Mesenchymal stem cell (in vitro differentiated cells and primary cell): ENCODE results near the gene MYH14.

Experiments
- DNase-seq: peaks from one replicate; pipeline ENCODE4 v3.0.0-alpha.2; 2013
- H2AFZ ChIP-seq: one replicate; pipeline ENCODE4 v1.6.1; 2013; ENCODE audit warnings: low read depth, mild to moderate bottlenecking, control low read depth, inconsistent platforms, low read length, moderate library complexity
- H2AK5ac ChIP-seq: 2 replicates; pipeline ENCODE4 v1.6.1; 2013; ENCODE audit warnings: low read length, moderate library complexity, mild to moderate bottlenecking, inconsistent platforms; ENCODE audit not compliant: severe bottlenecking
- H2BK120ac ChIP-seq: one replicate; pipeline ENCODE4 v1.6.1; 2013; ENCODE audit warnings: low read depth, mild to moderate bottlenecking, inconsistent platforms, low read length, moderate library complexity
- H2BK12ac ChIP-seq, 2 experiments: one replicate each; pipeline ENCODE4 v1.6.1; 2013; ENCODE audit warnings: inconsistent platforms in 2 of 2, low read length in 2 of 2, mild to moderate bottlenecking in 2 of 2, moderate library complexity in 2 of 2, control low read depth in 1 of 2
- H2BK15ac ChIP-seq: one replicate; pipeline ENCODE4 v1.6.1; 2013; ENCODE audit warnings: mild to moderate bottlenecking, low read depth, inconsistent platforms; ENCODE audit not compliant: poor library complexity, severe bottlenecking
- H2BK5ac ChIP-seq: 2 replicates; pipeline ENCODE4 v1.6.1; 2013; ENCODE audit warnings: low read depth, mild to moderate bottlenecking, low read length, control low read depth, inconsistent platforms; ENCODE audit not compliant: poor library complexity, severe bottlenecking
- H3K14ac ChIP-seq, 2 experiments: one replicate each; pipeline ENCODE4 v1.6.1; 2013; ENCODE audit warnings: inconsistent platforms in 2 of 2, low read length in 2 of 2, control low read depth in 1 of 2, mild to moderate bottlenecking in 1 of 2, moderate library complexity in 1 of 2
- H3K18ac ChIP-seq, 2 experiments: one replicate each; pipeline ENCODE4 v1.6.1; 2013; ENCODE audit warnings: inconsistent platforms in 2 of 2, low read length in 2 of 2, control low read depth in 1 of 2, low read depth in 1 of 2, mild to moderate bottlenecking in 1 of 2
- H3K23ac ChIP-seq, 2 experiments: one replicate each; pipeline ENCODE4 v1.6.1; 2013; ENCODE audit warnings: inconsistent platforms in 2 of 2, low read length in 2 of 2, mild to moderate bottlenecking in 2 of 2, moderate library complexity in 2 of 2, control low read depth in 1 of 2
- H3K27ac ChIP-seq: 2 replicates; pipeline ENCODE4 v1.5.1; 2013; ENCODE audit warnings: mild to moderate bottlenecking, moderate library complexity, low read length, control low read depth, inconsistent platforms; ENCODE audit not compliant: poor library complexity, severe bottlenecking
- H3K27me3 ChIP-seq, 2 experiments: 2 replicates each; pipeline versions ENCODE4 v1.6.1 to v1.7.0; 2013; ENCODE audit warnings: low read length in 2 of 2, mild to moderate bottlenecking in 2 of 2, moderate library complexity in 2 of 2, control low read depth in 1 of 2, inconsistent platforms in 1 of 2; ENCODE audit not compliant: control insufficient read depth in 1 of 2, insufficient read depth in 1 of 2
- H3K36me3 ChIP-seq, 2 experiments: 2 replicates each; pipeline versions ENCODE4 v1.6.1 to v1.7.0; 2013; ENCODE audit warnings: low read length in 2 of 2, control low read depth in 1 of 2, inconsistent platforms in 1 of 2, low read depth in 1 of 2, mild to moderate bottlenecking in 1 of 2; ENCODE audit not compliant: insufficient read depth in 2 of 2, control insufficient read depth in 1 of 2
- H3K4ac ChIP-seq, 2 experiments: one replicate each; pipeline ENCODE4 v1.6.1; 2013; ENCODE audit warnings: inconsistent platforms in 2 of 2, low read length in 2 of 2, mild to moderate bottlenecking in 2 of 2, moderate library complexity in 2 of 2, control low read depth in 1 of 2, low read depth in 1 of 2
- H3K4me1 ChIP-seq: 2 replicates; pipeline ENCODE4 v1.6.1; 2013; ENCODE audit warnings: low read depth, low read length, control low read depth; ENCODE audit not compliant: control insufficient read depth, insufficient read depth
- H3K4me2 ChIP-seq: 2 replicates; pipeline ENCODE4 v1.6.1; 2013; ENCODE audit warnings: low read length, mild to moderate bottlenecking, inconsistent platforms; ENCODE audit not compliant: poor library complexity, severe bottlenecking
- H3K4me3 ChIP-seq, 2 experiments: 2 replicates each; pipeline versions ENCODE4 v1.5.1 to v1.7.0; 2013; ENCODE audit warnings: low read length in 2 of 2, mild to moderate bottlenecking in 2 of 2, control low read depth in 1 of 2, low read depth in 1 of 2; ENCODE audit not compliant: insufficient read depth in 1 of 2
- H3K79me1 ChIP-seq: replicated peaks from 2 replicates; pipeline ENCODE4 v1.6.1; 2013; ENCODE audit warnings: mild to moderate bottlenecking, control low read depth, low read length, inconsistent platforms; ENCODE audit not compliant: poor library complexity, severe bottlenecking
- H3K9ac ChIP-seq: 2 replicates; pipeline ENCODE4 v1.7.0; 2013; ENCODE audit warnings: mild to moderate bottlenecking, low read length, moderate library complexity
- H3K9me3 ChIP-seq: 2 replicates; pipeline ENCODE4 v1.7.0; 2013; ENCODE audit warnings: mild to moderate bottlenecking, low read length; ENCODE audit not compliant: control insufficient read depth
- H4K8ac ChIP-seq: one replicate; pipeline ENCODE4 v1.6.1; 2013; ENCODE audit warnings: inconsistent platforms, mild to moderate bottlenecking, low read length, moderate library complexity
- H4K91ac ChIP-seq: one replicate; pipeline ENCODE4 v1.6.1; 2013; ENCODE audit warnings: mild to moderate bottlenecking, low read length, inconsistent platforms
- WGBS: methylation state at CpG from one replicate; pipeline ENCODE4 v1.1.7; 2013; ENCODE audit warnings: mixed read lengths; 5-methylcytosine and 5-hydroxymethylcytosine counted together

The MYH14 gene

DNA sequence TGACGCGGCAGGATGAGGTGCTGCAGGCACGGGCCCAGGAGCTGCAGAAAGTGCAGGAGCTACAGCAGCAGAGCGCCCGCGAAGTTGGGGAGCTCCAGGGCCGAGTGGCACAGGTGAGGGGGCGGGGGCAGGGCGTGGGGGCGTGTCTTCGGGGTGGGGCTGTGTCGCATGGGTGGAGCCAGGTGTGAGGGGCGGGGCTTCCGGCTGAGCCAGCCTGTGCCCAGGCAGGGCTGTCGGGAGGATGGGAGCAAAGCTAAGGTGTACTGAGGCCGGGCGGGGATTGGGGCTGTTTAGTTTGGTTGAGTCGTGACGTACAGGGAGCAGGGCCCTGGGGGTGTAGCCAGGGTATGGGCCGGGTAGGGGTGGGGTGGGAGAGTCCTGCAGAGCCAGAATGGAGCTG lies 63.5 kb downstream of the MYH14 start:
- H3K9ac ChIP-seq, result no peak overlapping the region
- H3K27ac ChIP-seq, result no peak overlapping the region
- H3K23ac ChIP-seq, result no peak overlapping the region
- peaks cover 0 to 4% of the 10 kb centered on the region in 2 experiments for H3K36me3 ChIP-seq
- no peak overlapping the region for H2BK5ac ChIP-seq
- no peak overlapping the region for H4K8ac ChIP-seq
- H2BK120ac ChIP-seq, result no peak overlapping the region
- H3K14ac ChIP-seq, result no peak overlapping the region
- no peaks in the 10 kb centered on the region for H3K79me1 ChIP-seq
- no peaks in the 10 kb centered on the region for H3K9me3 ChIP-seq
- H3K18ac ChIP-seq, result no peak overlapping the region
- H4K91ac ChIP-seq, result no peak overlapping the region
- no peak overlapping the region for H2AK5ac ChIP-seq
- H3K4me2 ChIP-seq, result no peak overlapping the region
- H2BK12ac ChIP-seq, result no peak overlapping the region
- no peak overlapping the region for H2BK15ac ChIP-seq
- H3K27me3 ChIP-seq, result peaks cover 0 to 13% of the 10 kb centered on the region in 2 experiments
- WGBS, result 15% methylated on average over 20 of the region's 20 CpGs
- DNase-seq, result no peak
- no peak overlapping the region for H3K4me3 ChIP-seq
- H2AFZ ChIP-seq, result no peak overlapping the region
- no peaks in the 10 kb centered on the region for H3K4me1 ChIP-seq
- H3K4ac ChIP-seq, result no peak overlapping the region

DNA sequence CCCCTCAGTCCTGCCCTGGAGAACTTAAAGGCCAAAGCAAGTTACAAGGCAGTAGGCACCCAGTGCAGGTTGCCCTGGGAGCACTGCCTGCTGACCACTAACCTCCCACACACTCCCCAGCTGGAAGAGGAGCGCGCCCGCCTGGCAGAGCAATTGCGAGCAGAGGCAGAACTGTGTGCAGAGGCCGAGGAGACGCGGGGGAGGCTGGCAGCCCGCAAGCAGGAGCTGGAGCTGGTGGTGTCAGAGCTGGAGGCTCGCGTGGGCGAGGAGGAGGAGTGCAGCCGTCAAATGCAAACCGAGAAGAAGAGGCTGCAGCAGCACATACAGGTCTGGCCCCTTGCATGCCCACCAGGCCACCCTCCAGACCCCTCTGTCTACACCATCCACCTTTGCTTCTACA lies 64.6 kb downstream of the MYH14 start:
- Histone ChIP-seq H3K4ac (no peak overlapping the region), H4K91ac (no peak overlapping the region), H3K23ac (no peak overlapping the region), H3K9ac (no peak overlapping the region), H3K36me3 (peaks cover 0 to 4% of the 10 kb centered on the region in 2 experiments), H2BK12ac (no peak overlapping the region), H3K4me3 (no peak overlapping the region), H3K27me3 (peaks cover 0 to 13% of the 10 kb centered on the region in 2 experiments), H3K9me3 (no peaks in the 10 kb centered on the region), H3K18ac (no peak overlapping the region), H4K8ac (no peak overlapping the region), H3K79me1 (no peaks in the 10 kb centered on the region), H2BK15ac (no peak overlapping the region), H3K27ac (no peak overlapping the region), H2BK5ac (no peak overlapping the region), H3K14ac (no peak overlapping the region), H3K4me1 (no peaks in the 10 kb centered on the region), H3K4me2 (no peak overlapping the region), H2BK120ac (no peak overlapping the region), H2AFZ (no peak overlapping the region), H2AK5ac (no peak overlapping the region)
- no peak for DNase-seq
- WGBS, result 85% methylated on average over 11 of the region's 13 CpGs

DNA sequence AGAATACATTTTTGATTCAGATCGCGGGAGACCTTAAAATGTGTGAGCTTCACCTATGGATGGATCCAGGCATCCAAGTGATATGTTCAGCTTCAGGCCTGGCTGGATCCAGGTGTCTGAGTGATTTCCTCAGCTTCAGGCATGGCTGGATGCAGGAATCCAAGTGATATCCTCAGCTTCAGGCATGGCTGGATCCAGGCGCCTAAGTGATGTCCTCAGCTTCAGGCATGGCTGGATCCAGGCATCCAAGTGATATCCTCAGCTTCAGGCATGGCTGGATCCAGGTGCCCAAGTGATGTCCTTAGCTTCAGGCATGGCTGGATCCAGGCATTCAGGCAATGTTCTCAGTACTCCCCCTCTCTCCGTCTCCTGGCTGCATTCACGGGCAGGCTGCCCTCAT lies 65.1 kb downstream of the MYH14 start:
- Histone ChIP-seq H3K18ac (no peak overlapping the region), H3K27ac (no peak overlapping the region), H4K91ac (no peak overlapping the region), H3K4me3 (no peak overlapping the region), H2BK12ac (no peak overlapping the region), H3K4me2 (no peak overlapping the region), H3K14ac (no peak overlapping the region), H2BK5ac (no peak overlapping the region), H2BK120ac (no peak overlapping the region), H3K4me1 (no peaks in the 10 kb centered on the region), H3K9me3 (no peaks in the 10 kb centered on the region), H3K23ac (no peak overlapping the region), H3K9ac (no peak overlapping the region), H3K36me3 (peaks cover 0 to 4% of the 10 kb centered on the region in 2 experiments), H2AK5ac (no peak overlapping the region), H4K8ac (no peak overlapping the region), H3K27me3 (peaks cover 0 to 13% of the 10 kb centered on the region in 2 experiments), H3K4ac (no peak overlapping the region), H2AFZ (no peak overlapping the region), H2BK15ac (no peak overlapping the region), H3K79me1 (no peaks in the 10 kb centered on the region)
- WGBS, result 97% methylated on average over 4 of the region's 5 CpGs
- DNase-seq, result no peak

DNA sequence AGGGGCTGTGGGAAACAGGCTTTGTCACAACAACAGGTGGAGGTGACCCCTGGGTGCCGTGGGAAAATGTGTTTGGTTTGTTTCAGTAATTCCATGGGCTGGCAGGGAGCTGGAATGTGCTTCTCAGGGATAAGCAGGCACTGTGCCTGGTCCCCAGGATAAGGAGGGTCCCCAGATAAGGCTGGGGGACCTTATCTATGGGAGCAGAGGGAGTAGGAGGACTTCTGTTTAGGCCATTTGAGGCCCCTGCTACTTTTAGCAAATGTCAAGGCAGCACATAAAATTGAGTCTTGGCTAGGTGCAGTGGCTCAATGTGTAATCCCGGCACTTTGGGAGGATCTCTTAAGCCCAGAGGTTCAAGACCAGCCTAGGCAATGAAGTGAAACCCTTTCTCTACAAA lies 66.2 kb downstream of the MYH14 start:
- peaks cover 0 to under 1% of the 10 kb centered on the region in 2 experiments for H3K36me3 ChIP-seq
- no peak overlapping the region for H3K4me3 ChIP-seq
- no peak overlapping the region for H3K9ac ChIP-seq
- H2AK5ac ChIP-seq, result no peak overlapping the region
- 68% methylated on average over 2 of the region's 2 CpGs for WGBS
- no peaks in the 10 kb centered on the region for H3K9me3 ChIP-seq
- H3K4me2 ChIP-seq, result no peak overlapping the region
- H3K23ac ChIP-seq, result no peak overlapping the region
- no peaks in the 10 kb centered on the region for H3K79me1 ChIP-seq
- no peak overlapping the region for H3K14ac ChIP-seq
- H2BK5ac ChIP-seq, result no peak overlapping the region
- H2BK15ac ChIP-seq, result no peak overlapping the region
- H2BK12ac ChIP-seq, result no peak overlapping the region
- peaks cover 0 to 16% of the 10 kb centered on the region in 2 experiments for H3K27me3 ChIP-seq
- no peak overlapping the region for H4K8ac ChIP-seq
- H3K18ac ChIP-seq, result no peak overlapping the region
- no peak overlapping the region for H4K91ac ChIP-seq
- no peak overlapping the region for H2BK120ac ChIP-seq
- H2AFZ ChIP-seq, result no peak overlapping the region
- H3K27ac ChIP-seq, result no peak overlapping the region
- no peaks in the 10 kb centered on the region for H3K4me1 ChIP-seq
- DNase-seq, result no peak
- no peak overlapping the region for H3K4ac ChIP-seq
